ENCODE data around the gene SCAMP2.

The SCAMP2 gene

DNA sequence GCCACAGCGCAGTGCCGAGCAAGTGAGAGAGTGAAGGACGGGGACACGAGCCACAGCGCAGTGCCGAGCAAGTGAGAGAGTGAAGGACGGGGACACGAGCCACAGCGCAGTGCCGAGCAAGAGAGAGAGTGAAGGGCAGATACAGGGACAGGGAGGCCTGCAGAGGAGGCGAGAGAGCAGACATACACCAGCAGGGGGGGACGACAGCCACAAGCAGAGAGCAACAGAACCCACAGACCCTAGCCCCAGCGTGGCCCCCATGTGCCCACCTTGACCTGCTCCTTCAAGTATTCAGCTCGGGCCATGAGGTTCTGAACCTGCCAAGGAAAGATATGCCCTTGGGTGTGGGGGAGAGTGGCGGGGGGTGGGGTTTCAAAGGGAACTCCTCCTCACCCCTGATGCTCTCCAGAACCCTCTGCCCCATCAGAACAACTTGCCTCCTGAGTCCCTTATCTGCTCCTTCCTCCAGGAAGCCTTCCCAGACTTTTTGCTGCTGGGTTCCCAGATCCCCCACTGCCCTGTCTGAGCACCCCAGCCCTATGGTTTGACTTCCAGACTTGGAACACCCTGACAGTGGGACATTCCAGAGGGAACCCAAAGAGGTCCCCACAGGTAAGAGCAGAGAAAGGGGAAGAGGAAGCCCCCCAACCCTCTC is 35.6 kb downstream of the SCAMP2 start:
- FAIRE-seq, result no peak

DNA sequence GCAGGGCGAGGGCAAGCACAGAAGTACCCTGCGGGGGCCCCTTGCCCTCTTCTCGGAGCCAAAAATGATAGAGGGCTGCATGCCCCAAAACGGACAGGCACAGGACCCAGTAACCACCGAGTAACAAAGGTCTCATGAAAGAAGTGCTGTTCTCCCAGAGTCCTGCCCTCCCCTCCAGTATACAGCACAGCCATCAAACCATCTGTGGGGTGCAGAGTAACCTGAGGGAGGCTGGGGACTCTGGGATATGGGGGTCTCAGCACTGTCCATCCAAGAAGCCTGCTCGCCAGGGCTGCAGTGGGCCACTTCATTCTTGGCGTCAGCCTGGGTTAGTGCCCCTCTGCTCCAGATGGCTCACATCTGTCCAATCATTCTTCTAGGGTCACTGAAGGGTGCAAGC is 36.3 kb downstream of the SCAMP2 start:
- FAIRE-seq, result no peak

DNA sequence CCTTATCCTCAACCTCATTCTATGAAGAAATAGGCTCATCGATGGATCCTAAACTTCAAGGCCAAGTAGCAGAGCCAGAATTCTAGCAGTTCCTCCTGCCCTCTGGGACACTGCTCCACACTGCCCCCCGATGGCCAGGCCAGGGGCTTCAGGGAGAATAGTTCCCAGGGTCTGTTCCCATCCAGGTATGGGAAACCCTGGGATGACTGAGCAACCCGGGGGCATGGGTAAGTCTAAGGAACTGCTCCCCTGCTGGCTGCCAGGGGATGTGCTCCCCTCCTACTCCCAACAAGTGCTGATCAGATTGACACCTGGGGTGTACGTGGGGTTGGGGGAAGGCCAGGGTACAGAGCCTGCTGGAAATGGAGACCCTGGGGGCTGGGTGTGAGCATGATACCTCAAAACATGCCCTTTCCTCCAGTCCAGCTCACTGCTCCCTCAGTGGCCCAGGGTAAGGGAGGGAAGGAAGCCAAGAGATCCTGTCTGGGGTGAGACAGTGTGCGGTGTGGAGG is 37.8 kb downstream of the SCAMP2 start:
- no peak for FAIRE-seq

DNA sequence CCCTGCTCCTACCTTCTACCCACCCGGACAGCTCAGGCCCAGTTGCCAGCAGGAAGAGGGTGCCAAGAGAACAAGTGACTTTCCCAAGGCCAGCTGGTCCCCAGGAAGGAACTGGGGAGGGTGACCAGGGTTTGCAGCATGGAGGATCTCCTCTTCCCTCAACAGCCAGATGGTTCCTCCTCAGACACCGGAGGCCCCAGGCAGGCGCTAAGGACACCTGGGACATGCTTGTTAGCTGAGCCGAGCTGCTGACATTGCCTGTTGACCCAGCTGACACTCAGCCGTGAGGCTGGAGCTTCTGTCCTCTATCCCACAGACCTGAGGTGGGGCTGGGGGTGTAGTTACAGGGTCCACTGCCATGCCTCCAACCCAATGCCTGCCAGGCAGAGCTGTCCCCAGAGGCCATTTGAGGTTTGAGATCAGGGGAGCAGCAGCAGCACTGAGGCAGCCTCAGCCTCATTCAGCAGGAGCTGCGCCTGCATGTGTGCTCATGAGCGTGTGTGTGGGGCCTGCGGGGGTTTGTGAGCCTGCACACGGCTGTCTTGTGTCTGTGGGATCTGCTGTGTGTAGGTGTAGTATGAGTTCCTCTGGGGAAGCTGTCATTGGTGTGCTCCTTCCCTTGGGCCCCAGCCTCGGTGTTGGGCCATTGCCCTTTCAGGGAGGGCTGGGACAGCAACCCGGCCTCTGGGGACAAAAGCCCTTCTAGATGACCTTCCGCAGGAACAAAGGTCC is 39.6 kb downstream of the SCAMP2 start:
- FAIRE-seq, result no peak

DNA sequence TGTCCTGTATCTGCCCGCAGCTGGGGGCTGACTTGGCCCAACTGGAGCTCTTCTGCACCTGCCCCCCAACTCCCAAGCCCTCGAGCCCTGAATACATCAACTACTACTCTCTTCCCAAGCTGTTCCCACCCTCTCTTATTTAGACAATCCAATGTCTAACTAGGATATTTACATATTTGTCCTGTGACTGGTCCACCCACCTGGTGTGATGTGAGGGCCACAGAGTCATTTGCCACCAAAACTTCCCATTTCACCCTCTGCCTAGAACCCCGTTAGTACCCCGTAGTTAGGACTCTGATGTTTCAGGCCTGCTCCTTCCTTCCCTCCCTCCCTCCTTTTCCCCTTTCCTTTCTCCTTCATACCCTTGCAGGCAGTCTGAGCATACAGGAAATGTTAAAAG is 40.3 kb downstream of the SCAMP2 start:
- FAIRE-seq, result no peak

DNA sequence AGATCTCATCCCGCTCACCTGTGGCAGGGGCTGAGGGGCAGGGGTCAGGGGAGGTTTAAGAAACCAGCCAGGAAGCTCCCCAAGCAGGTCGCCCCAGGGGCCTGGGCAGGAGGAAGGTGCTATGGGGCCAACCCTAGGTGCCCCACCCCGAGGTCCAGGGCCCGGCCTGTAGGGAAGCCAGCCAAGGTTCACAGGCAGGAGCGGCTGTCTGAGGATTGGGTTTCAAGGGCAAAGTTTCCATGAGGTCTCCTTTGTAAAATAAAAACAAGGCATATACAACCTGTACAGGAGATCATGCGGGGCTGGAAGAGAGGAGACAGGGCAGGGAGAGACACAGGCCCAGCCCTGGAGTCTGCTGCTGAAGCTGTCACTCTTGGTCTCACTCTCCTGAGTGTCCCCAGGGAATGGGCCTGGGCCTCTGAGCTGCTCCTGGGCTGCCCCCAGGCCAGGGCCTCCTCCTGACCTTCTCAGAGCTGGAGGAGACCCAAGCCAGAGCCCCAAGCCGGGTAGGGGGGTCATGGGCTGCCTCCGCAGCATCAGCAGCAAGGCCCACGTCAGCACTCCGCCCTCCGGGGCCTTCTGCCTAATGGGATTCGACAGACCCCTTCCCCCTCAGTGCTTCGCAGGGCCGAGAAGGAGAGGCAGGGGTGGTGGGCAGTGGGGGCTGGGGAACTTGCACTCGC is 41.2 kb downstream of the SCAMP2 start:
- FAIRE-seq, result no peak

DNA sequence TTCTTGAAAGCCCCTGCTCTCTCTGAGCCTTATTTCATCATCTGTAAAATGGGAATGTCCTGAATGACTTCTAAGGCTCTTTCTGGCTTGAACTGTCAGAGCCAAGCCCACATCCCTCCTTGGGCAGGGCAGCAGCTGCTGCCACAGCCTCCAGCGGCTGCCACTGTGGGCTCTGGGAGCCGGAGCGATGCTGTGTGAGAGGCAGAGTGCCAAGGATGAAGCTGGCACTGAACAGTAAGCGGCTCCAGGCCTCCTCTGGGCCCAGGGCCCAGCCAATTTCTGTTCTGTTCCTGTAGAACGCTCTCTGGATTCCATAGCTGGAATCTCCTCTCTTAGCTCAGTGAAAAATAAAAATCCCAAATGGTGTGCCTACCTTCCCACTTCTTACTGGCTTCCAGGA is 42.3 kb downstream of the SCAMP2 start:
- no peak for FAIRE-seq

DNA sequence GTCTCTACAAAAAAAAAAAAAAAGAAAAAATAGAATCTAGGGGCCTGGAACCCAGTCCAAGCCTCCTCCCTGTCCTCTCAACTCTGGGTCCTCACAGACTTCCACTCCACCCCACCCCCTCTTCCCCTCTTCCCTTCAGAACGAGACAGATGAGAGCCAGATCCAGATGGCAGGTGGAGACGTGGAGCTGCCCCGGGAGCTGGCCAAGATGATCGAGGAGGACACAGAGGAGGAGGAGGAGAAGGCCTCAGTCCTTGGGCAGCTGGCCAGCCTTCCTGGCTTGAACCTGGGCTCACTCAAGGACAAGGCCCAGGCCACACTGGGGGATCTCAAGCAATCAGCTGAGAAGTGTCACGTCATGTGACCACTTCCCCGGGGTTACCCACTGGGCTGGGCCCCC is 43.2 kb downstream of the SCAMP2 start:
- no peak for FAIRE-seq

DNA sequence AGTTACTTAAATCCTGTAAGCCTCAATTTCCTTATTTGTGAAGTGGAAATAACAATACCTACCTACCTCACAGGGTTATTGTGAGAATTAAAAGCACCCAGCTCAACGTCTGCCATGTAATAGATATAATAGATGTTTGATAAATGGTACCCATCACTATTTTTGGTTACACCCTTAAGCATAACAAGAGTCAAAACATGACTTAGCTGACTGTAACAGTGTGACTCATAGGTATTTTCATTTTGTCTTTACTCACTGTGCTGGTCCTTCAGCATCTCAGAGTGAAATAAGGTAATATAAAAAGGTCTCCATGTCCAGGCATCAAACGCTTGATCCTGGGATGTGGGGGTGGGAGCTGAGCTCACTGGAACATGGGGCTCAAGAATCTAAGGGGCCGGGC is 43.7 kb downstream of the SCAMP2 start:
- no peak for FAIRE-seq

DNA sequence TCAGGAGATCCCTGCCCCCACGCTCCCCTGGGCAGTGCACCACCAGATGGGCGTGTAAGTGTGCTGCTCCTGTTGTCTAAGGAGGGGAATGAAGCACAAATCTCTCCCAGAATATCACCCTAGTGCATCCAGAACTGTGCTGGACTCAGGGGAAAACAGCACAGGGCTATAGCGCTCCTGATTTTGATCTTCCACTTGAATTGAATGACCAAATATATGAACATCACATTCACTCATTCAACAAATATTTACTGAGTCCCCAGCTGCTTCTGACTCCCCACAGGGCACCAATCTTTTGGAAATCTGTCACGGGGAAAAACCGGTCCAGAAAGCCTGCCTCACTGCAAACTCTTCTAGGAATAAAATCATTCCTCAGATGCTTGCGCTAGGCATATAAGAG is 44.3 kb downstream of the SCAMP2 start:
- no peak for FAIRE-seq

DNA sequence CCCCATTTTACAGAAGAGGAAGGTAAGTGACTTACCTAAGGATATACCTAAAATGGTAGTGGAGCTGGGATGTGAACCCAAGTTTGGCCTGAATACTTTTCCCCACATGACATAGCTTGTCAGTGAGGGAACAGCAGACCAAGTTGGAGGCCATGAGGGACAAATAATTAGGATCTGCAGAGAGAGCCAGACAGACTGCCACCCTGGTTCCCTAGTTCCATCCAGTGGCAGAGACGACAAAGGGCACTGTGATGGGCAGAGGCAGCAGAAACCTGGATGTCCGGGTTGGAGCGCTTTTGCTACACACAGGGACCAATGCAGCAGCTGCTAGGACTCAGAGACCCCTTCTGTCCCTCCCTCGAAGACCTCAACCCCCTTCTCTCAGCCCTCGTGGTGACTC is 45.6 kb downstream of the SCAMP2 start:
- no peak for FAIRE-seq

DNA sequence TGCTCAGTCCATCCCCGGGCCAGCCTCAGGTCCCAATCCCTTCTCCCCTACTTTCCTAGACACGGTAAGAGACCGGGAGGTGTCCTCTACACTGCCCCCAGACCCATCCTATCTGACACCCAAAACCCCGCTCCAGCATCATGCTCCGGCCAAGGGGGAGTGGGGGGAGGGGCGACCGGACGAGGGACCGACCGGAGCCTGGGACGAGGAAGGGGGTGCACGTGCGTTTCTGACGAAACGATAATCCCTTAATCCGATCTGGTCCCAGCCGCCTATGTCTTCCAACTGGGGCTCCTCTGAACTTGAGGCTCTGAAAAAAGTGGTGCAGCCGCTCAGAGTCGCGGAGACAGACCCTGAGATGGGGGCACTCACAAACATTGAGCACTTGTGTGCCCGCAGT is 46.2 kb downstream of the SCAMP2 start:
- FAIRE-seq, result no peak

DNA sequence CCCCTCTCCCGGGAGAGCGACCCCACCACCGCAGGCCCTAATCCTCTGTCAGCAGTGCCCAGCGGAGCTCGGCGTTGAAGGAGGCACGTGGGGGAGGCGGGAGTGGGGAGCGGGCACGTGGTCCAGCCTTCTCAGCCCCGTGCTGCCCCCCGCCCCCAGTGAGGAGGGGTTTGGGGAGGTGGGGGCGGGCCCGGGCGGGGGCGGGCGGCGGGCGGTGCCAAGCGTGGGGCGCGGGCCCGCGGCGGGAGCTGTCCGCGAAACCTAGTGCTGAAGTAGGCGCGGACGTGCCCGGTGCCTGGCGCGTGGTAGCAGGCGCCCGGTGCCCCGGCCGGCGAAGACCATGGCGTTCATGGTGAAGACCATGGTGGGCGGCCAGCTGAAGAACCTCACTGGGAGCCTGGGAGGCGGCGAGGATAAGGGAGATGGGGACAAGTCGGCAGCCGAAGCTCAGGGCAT is 46.8 kb downstream of the SCAMP2 start, which contains the start of gene CPLX3:
CPLX3 (plus strand) TSS at position 264 of the 456 bp plus-strand sequence; CDS start at position 341, 77 bp downstream.
- FAIRE-seq, result no peak

DNA sequence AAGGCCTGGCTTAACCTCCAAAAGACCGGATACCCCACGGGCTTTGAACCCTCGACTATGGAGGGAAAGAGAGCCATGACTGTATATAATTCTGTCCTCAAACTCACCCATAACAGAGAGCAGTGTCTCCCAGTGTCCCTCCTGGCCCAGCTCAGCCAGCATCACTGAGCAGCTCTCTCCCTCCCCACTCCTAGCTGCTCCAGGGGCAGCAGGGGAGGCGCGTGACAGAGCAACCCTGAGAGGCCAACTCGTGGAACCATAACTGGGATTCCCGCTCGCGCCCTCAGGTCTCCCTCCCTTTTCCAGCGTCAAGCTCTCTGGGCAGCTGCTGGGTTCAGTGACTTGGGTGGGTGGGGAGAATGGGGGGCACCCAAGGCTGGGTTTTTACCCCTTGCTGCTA is 47.3 kb downstream of the SCAMP2 start:
- no peak for FAIRE-seq

DNA sequence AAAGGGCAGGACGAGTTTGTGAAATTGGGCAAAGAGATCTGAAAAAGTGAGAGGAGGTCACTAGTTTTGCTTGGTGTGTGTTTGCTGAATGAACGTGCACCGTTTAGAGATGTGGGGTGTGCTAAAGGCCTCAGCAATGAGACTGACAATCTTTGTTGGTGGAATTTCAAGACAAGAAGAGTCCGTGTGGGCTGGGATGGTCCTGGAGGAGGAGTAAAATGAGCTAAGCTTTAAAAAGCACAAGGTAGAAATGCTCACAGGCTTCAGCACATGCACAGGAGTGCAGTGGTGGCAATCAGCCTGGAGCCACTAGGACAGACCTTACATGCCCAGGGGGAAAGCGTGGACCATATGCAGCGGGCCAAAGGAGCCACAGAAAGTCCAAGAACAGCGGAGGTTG is 48.2 kb downstream of the SCAMP2 start:
- no peak for FAIRE-seq

DNA sequence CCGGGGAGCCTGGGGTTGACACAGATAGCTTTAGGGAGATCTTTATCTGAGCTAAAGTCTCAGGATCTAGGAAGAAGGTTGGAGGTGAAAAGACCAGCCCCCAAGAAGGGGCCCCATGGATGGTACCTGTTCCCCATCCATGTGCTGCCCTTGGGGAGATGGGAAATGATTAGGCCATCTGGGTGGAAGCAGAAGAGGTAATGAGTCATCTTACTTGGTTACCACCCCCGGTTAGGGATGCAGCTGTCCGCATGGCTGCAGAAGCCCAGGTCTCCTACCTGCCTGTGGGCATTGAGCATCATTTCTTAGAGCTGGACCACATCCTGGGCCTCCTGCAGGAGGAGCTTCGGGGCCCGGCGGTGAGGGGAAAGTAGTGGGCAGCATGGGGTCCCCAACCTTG is 49.8 kb downstream of the SCAMP2 start:
- no peak for FAIRE-seq

DNA sequence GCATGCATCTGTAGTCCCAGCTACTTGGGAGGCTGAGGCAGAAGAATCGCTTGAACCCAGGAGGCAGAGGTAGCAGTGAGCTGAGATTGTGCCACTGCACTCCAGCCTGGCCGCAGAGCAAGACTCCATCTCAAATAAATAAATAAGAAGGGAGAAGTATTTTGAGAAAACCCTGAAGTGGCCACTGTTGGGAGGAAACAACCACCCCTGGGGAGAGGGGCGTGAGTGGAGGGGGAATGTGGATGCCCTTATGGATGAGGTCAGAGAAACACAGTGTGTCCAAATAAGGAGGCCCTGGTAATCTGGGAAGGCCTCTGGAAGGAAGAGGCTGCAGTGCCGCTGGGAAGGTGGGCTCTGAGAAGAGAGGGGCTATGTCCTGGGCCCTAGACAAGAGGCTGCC is 50.9 kb downstream of the SCAMP2 start:
- no peak for FAIRE-seq

DNA sequence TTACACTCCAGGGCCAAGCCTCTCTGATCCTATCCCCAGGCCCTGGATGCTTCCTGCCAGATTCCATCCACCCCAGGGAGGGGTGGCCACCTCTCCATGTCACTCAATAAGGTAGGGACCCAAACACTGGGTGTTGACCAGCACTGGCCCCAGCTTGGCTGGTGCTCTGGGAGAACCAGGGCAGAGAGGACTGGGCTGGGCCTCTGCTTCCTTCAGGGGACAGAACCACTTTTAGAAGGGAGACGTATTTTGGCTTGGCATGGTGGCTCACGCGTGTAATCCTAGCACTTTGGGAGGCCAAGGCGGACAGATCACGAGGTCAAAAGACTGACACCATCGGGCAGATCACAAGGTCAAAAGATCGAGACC is 51.4 kb downstream of the SCAMP2 start:
- no peak for FAIRE-seq

DNA sequence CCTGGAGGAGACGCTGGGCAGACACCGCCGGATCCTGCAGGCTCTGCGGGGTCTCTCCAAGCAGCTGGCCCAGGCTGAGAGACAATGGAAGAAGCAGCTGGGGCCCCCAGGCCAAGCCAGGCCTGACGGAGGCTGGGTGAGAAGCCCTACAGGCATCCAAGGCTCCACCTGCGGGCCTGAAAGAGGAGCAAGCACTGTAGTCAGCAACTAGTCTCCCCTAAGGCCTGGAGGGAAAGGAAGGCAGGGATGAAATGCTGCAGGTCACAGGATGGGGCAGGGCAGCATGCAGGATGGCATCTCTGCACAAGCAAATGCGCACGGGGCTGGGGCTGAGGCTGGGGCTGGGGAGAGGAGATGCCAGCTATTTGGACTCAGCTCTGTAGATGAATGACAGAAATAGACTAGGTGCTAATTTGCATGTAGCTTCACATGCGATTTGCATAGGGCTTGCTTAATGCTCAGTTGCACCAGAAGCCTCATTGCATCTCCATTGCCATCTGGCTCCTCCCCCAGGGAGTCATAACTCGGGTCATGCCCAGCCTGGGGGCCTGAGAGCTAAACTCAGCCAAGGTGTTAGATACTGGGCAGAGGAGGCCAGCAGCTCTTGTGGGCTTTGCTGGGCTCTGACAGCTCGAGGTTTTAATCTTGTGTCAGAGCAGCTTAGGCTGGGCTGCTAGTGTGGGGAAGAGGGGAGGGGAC is 51.9 kb downstream of the SCAMP2 start:
- FAIRE-seq, result no peak

DNA sequence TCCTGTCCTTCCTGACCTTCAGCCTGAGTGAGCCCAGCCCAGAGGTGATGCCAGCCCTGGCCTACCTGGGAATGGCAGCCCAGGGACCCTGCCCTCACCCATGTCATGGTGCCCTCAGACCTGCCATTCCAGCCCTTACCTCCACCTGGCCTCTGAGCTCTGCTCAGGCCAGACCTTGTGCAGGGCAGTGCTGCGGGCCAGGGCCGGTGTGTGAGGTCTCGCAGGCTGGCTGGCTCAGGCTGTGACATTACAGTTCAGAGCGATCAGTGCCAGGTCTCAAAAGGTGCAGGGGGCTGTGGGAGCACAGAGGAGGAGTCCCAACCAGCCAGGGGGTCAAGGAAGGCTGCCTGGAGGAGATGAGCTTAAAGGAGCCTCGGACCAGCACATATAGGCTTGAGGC is 53.1 kb downstream of the SCAMP2 start:
- no peak for FAIRE-seq

DNA sequence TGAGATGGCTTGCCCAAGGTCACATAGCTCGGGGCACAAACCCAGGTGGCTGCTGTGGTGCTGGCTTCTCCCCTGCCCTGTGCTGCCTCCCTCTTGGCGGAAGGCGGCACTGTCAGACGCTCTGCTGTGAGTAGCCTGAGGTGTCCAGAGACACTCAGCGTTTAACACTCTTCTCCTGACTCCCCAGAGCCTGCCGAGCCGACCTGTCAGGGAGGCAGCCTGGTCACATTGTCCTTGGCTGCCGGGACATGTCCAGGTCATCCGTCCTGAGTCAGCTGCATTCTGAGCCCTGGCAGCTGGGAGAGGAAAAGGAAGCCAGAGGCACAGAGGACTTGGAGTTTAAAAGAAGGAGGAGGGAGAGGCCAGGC is 55.8 kb downstream of the SCAMP2 start:
- FAIRE-seq, result no peak

DNA sequence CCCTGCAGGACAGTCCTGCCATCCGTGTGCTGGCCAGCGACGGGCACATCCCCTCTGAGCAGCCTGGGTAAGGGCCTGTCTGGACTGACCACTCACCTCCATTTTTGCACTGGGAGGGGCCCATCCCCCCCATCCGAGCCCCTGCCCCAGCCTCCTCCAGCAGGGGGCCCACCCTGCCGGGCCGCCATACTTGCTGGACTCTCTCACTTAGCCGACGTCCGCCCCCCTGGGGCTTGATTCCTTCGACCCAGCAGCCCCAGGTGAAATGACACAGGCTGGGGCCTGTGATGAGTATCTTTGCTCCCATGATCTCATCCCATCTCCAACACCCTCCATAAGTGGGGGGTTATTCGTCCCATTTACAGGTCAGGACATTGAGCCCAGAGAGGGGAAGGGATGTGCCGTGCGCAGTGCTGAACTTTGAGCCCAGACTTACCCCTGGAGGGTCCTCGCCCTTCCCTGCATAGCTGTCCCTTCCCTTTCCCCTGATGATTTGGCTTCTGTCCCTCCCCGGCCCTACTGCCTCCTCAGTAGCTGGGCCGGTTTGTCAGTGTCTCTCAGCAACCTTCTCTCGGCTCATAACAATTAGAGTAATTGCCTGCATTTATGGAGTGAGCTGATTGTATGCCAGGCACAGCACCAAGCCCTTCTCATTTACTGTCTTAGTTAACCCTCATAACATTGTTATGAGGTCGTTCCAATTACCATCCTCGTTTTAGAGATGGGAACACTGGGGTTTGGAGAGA is 56.4 kb downstream of the SCAMP2 start:
- FAIRE-seq, result no peak

DNA sequence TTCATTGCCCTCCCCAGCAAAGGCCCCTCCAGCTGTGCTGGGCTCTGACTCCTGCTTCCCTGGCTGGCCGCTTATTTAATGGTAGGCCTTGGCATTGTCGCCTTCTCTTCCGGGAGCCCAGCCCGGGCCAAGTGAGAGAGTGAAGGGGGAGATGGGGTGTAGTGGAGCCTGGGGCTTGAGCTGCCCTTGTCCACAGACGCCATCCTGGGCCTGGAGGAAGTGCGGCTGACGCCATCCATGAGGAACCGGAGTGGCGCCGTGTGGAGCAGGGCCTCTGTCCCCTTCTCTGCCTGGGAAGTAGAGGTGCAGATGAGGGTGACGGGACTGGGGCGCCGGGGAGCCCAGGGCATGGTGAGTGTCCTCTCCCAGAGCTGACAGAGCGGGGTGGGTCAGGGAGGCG is 57.2 kb downstream of the SCAMP2 start:
- no peak for FAIRE-seq
